GM19324 (cell line): ENCODE measurements around the gene SHISA9.

Experiments used
- ATAC-seq: cut with Tn5 transposase; IDR thresholded peaks from one replicate; pipeline ENCODE4 v1.9.1; 2021; ENCODE audit warnings: mild to moderate bottlenecking, moderate library complexity; ENCODE audit not compliant: unreplicated experiment, low FRiP score

SHISA9 gene

GRCh38 chr16:13106464-13106863 lies 205.1 kb downstream of the SHISA9 start:
- ATAC-seq = no peak

- ATAC-seq = no peak
Measured at GRCh38 chr16:13108126-13108525, 206.7 kb downstream of the SHISA9 start.

- no peak for ATAC-seq
Measured at GRCh38 chr16:13109171-13109570, 207.8 kb downstream of the SHISA9 start.

GRCh38 chr16:13110124-13110796 lies 208.9 kb downstream of the SHISA9 start:
- no peak for ATAC-seq

- no peak for ATAC-seq
Measured at GRCh38 chr16:13111747-13112146, 210.3 kb downstream of the SHISA9 start.

- ATAC-seq = no peak
Measured at GRCh38 chr16:13113741-13114140, 212.3 kb downstream of the SHISA9 start.

GRCh38 chr16:13118091-13118490 lies 216.7 kb downstream of the SHISA9 start:
- ATAC-seq = no peak

- no peak for ATAC-seq
Measured at GRCh38 chr16:13120091-13120490, 218.7 kb downstream of the SHISA9 start.

GRCh38 chr16:13120557-13120956 lies 219.2 kb downstream of the SHISA9 start:
- ATAC-seq = no peak

GRCh38 chr16:13123991-13124390 lies 222.6 kb downstream of the SHISA9 start:
- ATAC-seq = no peak

- no peak for ATAC-seq
Measured at GRCh38 chr16:13127144-13127543, 225.7 kb downstream of the SHISA9 start.

- no peak for ATAC-seq
Measured at GRCh38 chr16:13130586-13130985, 229.2 kb downstream of the SHISA9 start.

- no peak for ATAC-seq
Measured at GRCh38 chr16:13134836-13135235, 233.4 kb downstream of the SHISA9 start.

- no peak for ATAC-seq
Measured at GRCh38 chr16:13136901-13137300, 235.5 kb downstream of the SHISA9 start.

GRCh38 chr16:13138528-13138927 lies 237.1 kb downstream of the SHISA9 start:
- no peak for ATAC-seq

- ATAC-seq = no peak
Measured at GRCh38 chr16:13139661-13140241, 238.4 kb downstream of the SHISA9 start.

- ATAC-seq = no peak
Measured at GRCh38 chr16:13143551-13143950, 242.2 kb downstream of the SHISA9 start.

GRCh38 chr16:13146829-13147228 lies 245.4 kb downstream of the SHISA9 start:
- no peak for ATAC-seq

- ATAC-seq = no peak
Measured at GRCh38 chr16:13148294-13148693, 246.9 kb downstream of the SHISA9 start.

GRCh38 chr16:13148836-13149235 lies 247.4 kb downstream of the SHISA9 start:
- ATAC-seq = no peak

GRCh38 chr16:13150181-13150885 lies 248.9 kb downstream of the SHISA9 start:
- no peak for ATAC-seq

GRCh38 chr16:13153696-13154095 lies 252.3 kb downstream of the SHISA9 start:
- no peak for ATAC-seq
